HuH-7.5 (cell line): ENCODE results near the gene ARHGAP22.

Source experiments
- DNase-seq: peaks from one replicate; pipeline ENCODE4 v3.0.0; 2011; ENCODE audit warnings: low spot score

Gene ARHGAP22

DNA sequence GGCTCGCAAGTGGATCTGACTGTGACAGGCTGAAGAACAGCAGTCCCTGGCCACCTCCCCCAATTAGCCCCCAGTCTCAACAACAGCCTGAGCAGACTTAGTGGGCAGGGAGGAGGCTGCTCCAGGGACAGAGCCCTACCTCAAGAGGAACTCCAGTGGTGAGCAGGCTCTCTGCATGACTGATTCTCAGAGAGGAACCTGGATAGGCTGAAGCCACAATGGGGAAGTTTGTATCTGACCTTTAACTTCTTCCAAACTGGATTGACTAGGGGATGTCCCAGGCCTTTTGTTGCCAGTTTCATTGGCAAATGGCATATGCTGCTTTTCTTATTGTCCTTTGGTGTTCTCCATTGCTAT, 93.0 kb downstream of the ARHGAP22 start:
- no peak for DNase-seq

- no peak for DNase-seq
Observed at GRCh38 chr10:48511066-48511874, 93.6 kb downstream of the ARHGAP22 start.

DNA sequence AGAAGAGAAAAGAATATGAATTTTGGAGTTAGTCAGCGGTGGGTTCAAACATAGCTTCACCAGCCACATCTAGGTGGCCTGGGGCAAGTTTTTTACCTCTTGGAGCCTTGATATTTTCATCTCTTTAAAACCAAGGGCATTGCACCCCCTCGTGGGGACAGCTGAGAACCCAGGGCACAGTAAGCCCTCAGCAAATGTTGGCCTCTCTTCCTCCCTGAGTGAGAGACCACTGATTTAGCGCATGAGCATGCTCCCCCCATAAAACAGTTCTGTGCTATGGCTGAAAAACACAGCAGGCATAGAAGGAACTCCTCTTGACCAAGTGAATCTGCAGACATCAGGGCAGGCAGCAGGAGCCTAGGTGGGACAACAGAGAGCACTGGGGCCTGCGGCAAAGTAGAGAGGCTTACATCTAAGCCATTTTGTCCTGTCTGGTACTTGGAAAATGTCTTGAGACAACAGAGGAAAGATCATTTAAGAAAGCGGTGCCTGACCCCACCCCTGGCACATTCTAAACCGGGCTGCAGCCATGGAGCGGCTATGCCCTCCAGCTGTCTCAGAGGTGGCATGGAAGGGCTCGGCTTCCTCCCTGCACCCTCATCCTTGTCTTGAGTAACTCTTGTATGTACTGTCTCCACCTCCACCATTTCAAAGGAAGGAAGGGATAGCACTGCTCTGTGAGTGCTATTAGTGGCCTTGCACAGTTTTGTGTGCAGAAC, 94.7 kb downstream of the ARHGAP22 start:
- no peak for DNase-seq

DNA sequence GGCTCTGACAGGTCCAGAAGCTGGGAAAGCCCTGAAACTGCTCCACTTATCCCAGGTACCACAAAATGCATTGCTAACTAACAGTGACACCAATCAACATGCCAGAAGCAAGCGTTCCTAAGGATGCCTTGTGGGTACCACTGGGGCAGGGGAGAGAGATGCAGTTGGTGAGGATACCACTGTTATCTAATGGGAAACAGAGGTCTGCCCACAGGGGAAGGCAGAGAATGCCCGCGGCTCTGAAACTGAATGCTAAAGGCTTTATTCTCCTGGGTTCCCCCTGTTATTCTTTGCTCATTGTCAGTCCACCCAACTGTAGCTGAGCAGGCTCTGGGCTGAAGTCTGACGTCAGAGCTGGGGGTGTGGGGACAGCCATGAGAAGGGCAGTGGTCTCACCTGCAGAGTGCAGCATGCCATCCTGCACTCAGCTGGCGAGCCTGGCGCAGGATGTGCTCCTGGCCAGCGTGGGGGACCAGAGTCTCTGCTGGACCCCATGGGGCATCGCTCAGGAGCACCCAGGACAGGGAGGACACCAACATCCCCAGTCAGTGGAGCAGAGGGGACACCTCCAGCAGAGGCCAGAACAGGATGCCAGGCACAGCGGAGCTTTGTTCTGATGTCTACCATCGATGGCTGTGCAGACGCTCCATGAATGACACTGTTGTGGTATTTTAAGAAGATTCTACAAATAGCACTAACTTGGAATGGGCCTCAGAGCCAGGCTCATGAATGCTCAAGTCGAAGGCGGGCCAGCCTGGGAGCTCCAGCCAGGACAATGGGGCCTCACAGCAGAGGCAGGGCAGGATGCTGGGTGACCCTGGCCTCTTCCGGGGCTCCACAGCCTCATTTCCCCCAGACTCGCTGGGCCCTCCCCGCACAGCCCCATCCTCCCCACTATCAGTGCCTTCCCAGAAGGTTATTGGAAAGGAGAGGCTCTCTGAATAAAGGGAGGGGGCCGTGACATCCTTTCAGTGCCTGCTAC, 95.8 kb downstream of the ARHGAP22 start:
- no peak for DNase-seq

DNA sequence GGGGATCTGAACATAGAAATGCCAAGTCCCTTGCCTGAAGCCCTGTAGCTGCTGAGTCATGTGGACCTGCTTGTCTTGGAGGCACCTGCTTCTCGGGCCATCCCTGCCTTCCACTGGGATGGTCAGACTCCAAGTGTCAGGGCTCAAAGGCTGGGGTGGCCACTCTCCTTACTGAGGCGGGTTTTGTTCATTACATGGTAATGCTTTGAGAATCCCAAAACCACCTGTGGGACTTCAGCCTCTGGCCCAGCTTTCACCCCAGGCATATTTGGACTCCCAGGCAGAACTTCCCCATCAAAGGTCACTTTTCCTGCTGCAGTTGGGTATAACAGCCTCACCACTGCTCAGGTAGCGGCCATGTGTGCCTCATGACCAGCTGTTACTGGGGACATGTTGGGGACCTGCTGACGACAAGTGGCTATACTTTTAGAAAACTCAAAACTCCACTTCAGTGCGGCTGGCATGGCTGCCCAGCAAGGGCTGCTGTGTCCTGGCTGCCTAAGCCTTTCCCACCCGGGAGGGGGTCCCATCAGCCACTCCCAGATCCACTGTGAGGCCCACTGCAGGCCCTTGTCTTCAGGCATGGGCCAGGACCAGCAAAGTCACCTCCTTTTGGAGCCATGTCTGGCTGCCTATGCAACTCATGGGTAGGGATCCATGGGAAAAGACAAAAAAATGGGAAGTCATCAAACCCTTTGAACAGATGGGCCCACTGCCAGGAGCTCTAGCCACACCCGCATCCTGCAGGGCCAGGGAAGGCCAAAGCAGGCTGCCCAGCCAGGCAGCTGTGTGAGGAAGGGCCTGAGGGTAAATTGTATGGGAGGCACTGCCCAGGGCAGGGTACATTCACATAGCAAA, 96.7 kb downstream of the ARHGAP22 start:
- DNase-seq, result no peak

- no peak for DNase-seq
Observed at GRCh38 chr10:48507494-48507893, 97.4 kb downstream of the ARHGAP22 start.

DNA sequence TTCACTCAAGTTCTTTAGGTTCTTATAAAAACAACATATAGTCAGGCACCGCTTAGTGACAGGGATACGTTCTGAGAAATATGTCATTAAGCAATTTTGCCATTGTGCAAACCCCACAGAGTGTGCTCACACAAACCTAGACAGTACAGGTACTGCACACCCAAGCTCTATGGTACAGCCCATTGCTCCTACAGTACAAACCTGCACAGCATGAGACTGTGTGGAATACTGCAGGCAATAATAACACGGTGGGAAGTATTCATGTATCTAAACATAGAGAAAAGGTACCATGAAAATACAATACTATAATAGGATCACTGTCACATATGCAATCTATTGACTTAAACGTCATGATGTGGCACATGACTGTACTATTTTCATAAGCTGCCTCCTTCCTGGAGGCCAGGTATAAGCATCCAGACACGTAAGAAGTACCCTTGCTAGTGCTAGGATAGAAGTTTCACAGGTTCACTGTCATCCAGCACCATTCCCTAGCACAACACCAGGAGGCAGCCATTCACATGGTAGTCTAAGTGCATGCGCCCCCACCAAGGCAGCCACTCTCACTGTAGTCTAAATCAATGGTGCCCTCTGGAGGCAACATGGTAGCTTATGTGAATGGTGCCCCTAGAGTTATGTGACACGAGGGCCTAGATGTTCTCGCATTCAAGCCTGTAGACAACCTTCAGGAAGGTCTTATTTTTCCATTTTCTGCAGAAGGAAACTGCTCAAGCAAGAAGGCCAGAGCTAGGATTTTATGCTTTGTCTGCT, 98.5 kb downstream of the ARHGAP22 start:
- peak; percentile 48 for DNase-seq

GRCh38 chr10:48505394-48506112, 99.3 kb downstream of the ARHGAP22 start:
- DNase-seq, result peak; percentile 36

DNA sequence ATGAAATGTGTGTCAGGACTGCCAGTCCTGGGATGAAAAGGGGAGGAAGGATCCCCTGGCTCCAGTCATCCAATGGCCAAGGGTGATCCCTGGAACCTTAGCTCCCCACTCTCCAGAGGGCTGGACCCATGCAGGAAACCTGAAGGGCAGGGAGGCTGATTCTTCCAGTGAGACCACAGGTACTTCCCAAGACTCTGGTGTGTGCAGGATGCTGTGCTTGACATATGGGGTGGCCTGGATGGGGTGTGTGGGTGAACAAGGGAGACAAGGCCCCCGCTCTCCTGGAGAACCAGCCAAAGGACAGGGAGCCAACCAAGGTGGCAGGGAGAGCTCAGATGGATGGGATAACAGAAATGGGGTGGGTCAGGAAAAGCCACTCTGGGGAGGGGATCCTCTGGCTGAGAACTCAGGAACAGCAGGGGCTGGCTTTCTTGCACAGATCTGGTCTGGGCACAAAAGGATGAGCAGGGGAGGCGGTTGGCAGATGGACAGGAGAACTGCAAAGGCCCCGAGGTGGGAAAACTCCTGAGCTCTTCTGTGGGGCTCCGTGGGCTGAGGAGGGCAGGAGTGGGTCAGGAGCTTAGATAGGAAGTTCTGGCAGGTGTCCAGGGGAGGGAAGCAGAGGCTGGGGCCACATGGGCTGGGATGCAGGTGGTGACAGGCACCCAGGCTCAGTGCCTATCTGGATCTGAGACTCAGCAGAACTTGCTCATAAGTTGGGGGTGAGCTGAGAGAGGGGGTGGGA, 100.6 kb downstream of the ARHGAP22 start:
- no peak for DNase-seq

DNA sequence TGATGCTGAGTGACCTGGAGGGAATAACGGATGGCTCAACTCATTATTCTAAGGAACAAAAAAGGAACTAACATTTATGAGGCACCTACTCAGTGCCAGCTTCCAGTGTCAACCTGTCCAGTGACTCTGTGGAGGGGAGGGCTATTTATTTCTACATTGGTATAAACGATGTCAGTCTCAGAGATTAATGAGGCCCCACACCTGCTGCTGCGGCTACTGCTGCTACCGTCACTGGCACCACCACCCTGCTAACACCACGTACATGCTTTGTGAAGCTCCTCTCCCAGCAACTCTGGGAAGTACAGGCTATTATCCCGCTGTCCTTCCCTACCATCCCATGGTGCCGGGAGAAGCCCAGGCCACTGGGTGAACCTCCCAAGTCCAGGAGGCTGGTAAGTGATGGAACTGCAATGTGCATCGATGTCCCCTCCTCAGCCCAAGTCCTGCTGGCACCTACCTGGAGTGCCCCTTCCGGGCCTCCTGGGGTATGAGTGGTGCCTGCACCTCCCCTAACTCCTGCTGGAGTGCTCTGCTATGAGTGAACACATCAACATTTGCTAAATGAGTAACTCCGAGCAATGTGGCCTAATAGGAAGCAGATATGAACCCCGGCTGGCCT, 101.5 kb downstream of the ARHGAP22 start:
- DNase-seq, result no peak

GRCh38 chr10:48502791-48503190, 102.1 kb downstream of the ARHGAP22 start:
- no peak for DNase-seq

- DNase-seq, result no peak
Observed at GRCh38 chr10:48501787-48502771, 102.8 kb downstream of the ARHGAP22 start.

GRCh38 chr10:48501226-48501625, 103.6 kb downstream of the ARHGAP22 start:
- no peak for DNase-seq

DNA sequence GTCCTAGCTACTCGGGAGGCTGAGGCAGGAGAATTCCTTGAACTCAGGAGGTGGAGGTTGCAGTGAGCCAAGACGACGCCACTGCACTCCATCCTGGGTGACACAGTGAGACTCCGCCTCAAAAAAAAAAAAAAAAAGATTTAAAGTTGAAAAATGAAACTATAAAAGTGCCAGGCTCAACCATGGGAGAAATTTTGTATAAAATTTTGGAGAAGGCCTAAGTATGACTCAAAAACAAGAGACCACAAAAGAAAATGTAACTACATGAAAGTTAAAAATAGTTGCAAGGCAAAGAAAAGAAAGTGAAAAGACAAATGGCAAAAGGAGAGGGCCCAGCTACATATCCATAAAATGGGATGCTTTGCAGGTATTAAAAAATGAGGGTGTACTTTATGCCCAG, 104.1 kb downstream of the ARHGAP22 start:
- no peak for DNase-seq

- no peak for DNase-seq
Observed at GRCh38 chr10:48498940-48499510, 105.8 kb downstream of the ARHGAP22 start.

DNA sequence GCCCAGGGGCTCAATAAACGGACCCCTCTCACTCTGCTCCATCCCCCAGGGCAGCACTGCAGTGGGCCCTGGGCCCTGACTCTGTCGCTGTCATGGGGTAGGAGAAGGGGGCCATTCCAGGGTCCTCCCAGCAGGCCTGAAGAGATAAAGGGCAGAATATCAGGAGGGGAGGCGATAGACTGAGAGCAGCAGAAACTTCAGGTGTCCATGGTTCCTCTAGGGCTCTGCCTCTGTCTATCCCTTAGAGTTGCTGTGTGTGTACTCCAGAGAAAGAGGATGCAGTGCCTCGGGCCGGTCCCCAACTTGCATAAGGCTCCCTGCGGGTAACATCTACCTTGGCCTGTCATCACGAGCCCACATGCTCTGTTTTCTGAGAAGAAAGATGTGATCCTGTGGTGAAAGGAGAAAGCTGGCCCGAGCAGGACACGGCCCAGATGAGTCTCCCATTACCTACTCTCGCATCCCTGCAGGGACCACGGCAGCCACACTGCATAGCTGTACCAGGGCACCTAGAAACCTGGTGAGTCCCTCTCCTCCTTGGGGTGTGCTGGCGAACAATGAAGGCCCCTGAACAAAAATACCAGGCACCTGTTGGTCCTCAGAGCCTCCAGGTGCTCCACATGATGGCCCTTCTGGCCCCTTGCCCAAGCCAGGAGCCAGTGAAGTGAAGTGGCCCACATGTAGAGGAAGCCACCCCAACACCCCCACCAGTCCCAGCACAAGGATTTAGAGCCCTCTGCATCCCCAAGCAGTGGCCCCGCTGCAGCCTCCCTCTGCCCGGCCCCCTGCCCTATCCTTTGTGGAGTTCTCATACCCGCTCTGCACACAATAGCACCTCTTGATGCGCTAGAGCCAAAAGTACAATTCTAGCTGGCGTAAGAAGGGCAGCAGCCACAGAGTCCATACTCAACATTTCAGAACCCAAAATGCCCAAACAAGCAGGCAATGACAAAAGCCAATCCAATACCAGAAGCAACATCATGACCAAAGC, 106.8 kb downstream of the ARHGAP22 start:
- no peak for DNase-seq
